GM10266 (cell line): ENCODE results near the gene RAB3D.

Source experiments
- DNase-seq: peaks from one replicate; pipeline ENCODE4 v3.0.0; 2012; ENCODE audit errors: extremely low spot score
- CTCF ChIP-seq: IDR thresholded peaks from 2 replicates; pipeline ENCODE4 v1.5.1; 2012; ENCODE audit warnings: mild to moderate bottlenecking, low read depth; ENCODE audit not compliant: control insufficient read depth, insufficient read depth; ENCODE audit errors: missing control alignments

RAB3D gene

GRCh38 chr19:11363881-11364280 is 24.4 kb upstream of the RAB3D start:
- TF ChIP-seq CTCF: no peak
- no peak for DNase-seq

GRCh38 chr19:11361771-11362731 is 22.6 kb upstream of the RAB3D start:
- no peak for DNase-seq
- no peak for TF ChIP-seq CTCF

- no peak for TF ChIP-seq CTCF
- no peak for DNase-seq
Observed at GRCh38 chr19:11361037-11361770, 21.7 kb upstream of the RAB3D start.

- no peak for DNase-seq
- no peak for TF ChIP-seq CTCF
Observed at GRCh38 chr19:11359421-11359820, 20.0 kb upstream of the RAB3D start.

- TF ChIP-seq CTCF: no peak
Observed at GRCh38 chr19:11356676-11357550, 17.5 kb upstream of the RAB3D start.

GRCh38 chr19:11356074-11356397 is 16.6 kb upstream of the RAB3D start:
- no peak for TF ChIP-seq CTCF
- DNase-seq: no peak

More at GRCh38 chr19:11356676-11357550, 17.5 kb upstream of the RAB3D start:
- DNase-seq: no peak
